ENCODE data around the gene IQSEC3.

The IQSEC3 gene

DNA sequence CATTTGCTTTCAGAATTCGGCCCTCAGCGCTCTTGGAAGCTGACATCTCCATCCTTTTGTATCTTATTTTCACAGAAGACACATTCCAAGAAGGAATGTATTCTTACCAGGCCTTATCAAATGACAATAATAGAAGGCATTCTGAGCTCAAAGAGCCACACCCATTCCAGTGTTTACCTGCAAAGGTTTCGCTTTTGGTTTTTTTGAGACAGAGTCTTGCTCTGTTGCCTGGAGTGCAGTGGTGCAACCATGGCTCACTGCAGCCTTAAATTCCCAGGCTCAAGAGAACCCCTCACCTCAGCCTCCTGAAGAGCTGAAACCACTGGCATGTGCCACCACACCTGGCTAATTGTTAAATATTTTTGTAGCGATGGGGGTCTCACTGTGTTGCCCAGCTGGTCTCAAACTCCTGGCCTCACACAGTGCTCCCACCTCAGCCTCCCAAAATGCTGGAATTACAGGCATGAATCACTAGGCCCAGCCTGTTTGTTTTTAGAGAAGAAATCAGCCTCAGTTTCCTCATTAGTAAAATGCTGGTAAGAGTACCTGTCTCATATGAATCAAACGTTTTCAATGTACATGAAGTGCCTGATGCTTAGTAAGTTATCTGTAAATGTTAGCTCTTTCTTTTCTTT is 78.2 kb downstream of the IQSEC3 start:
- no peak for DNase-seq

DNA sequence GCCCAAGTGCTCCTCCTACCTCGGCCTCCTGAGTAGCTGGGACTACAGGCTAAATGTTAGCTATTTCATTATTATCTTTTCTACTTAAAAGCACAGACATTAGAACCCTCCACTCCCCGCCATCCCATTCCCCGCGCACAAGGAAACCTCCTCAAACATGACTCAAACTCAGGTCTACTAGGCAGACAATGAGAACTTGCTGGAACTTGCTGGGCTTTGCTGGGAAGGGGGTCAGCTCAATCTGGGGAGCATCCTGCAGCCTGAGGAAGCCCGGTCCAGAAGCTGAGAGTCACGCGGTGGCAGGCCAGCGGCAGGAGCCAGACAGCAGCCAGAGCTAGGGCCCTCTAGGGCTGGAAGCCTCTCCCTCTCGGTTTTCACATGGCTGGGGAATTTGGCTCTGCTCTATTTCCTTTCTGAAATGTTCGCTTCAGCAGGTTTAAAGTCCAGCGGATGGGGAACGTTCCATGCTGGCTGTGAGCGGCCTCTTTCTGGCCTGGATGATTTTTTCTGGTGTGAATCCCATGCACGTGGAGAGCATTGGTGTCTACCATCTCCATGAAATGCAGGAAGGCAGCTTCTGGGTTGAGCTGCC is 78.9 kb downstream of the IQSEC3 start:
- no peak for DNase-seq

DNA sequence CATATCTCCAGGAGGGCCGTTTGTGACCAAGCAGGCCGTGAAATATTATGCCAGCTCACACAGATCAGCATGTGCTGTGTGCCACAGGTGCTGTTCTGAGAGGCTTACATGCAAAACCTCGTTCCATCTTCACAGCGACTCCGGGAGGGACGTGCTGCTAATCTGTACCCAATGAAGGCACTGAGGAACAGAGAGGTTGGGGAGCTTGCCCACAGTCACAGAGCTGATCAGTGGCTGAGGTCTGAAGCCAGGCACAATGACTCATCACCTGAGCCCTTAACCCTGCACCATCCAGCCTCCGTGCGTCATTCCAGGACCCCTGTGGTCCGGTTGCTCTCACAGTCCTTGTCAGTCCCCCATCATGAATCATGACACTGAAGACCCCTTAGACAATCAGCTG is 80.7 kb downstream of the IQSEC3 start:
- DNase-seq = no peak

DNA sequence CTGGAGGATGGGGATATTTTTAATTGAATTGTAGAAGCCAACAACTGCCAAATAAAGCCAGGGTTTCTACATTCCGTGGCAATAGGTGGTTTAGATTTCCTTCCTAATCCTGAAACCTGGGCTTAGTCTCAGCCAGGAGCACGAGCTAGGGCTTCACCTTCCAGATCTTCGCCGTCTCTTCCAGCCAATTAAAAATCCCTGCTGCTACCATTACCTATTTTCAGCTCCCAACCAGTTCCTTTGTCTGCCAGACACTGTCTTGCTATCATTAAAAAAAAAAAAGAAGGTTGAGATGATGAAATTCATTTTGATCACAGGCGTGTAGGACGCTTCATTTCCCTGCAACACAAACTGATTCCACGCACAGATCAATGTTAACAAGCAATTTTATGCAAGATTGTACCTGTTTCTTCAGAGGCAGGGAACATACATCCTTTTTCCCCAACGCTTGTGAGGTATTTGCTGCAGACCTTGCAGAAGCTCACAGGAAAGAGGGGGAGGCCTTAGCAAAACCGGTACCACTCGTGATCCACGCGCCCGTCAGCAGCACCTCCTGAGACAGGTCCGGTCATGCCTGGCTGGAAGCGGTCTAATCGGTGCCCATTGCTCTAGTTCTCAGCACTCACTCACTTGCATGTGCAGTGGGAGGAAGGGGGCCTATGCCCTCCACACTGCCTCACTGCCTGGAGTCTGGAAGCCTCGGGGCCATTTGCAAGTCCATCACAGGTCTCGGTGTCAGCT is 82.3 kb downstream of the IQSEC3 start:
- no peak for DNase-seq

DNA sequence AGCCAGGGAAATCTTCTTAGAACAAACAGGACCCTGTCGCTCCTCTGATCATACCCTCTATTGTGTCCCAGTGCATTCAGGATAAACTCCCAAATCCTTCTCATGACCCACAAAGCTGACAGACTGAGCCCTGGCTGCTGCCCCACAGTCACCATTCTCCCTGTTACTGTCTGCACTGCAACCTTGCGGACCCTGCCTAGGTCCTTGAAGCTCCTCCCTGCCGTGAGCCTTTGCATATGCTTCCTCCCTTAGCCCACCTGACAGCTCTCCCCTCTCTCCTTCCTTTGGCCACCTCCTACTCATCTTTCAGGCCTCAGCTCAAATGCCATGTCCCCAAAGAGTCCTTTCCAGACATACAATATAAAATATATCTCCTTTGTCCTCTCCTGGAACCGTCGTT is 85.0 kb downstream of the IQSEC3 start:
- DNase-seq = no peak

DNA sequence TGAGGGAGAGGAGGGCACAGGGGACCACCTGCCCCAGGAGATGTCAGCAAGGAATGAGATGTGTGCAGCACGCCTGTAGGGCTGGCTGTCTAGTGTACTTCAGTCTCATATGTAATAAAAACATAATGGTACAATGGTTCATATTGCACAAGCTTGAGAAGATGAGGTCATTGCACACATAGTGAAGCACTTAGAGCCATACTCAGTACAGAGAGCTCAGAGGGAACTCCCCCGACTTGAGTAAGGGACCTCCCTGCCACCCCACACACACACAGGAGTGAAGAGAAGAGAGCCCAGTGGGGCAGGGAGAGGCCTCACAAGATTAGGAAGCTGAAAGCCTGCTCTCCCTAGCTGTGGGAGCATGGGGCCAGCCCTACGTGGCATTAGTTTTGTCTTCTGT is 85.9 kb downstream of the IQSEC3 start:
- no peak for DNase-seq

DNA sequence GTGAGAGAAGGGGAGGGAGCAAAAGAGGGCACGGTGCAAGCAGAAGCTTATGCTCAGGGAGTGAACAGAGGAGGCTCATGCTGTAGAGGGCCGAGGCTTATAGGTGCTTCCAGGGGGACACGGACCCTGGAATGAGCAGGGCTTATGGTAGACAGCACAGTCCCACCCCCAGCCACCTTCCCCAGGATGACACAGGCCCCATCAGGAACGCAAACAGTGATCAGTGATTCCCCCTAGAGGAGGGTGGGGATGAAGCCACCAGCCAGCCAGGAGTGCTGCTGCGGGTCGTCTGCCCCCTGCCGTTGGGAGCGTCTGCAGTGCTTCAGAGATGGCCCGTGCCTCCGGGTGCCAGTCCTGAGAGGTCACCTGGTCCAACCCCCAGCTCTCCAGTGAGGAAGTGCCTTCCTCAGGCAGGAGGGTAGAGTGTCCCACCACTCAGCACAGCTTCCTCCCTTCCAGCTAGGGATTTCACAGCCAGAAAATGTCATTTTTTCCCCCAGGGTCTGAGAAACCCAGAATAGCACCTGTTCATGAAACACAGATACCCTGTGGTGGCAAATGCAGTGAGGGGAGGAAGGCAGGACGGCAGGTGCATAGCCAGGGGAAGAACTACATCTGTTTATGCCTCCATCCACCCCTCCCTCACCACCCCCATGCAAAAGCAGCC is 86.6 kb downstream of the IQSEC3 start:
- peak; percentile 53 for DNase-seq

DNA sequence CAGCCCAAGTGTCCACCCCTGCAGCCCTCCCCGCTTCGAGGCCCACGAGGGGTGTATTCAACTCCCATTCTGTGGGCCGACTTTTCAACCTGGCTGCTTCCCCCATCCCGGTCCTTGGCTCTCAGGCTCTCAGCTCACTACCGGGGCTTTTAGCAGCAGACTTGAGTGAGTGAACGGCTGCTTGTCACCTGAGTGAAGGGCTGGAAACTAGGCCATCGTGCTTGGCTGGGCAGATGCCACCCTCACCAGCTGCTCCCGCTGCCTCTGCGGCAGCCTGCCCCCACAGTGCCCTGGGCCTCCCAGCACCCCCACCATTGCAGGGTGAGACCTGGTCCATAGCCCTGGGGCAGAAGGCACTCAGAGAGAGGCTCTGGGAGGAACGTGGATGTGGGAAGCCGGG is 87.5 kb downstream of the IQSEC3 start:
- DNase-seq = no peak

DNA sequence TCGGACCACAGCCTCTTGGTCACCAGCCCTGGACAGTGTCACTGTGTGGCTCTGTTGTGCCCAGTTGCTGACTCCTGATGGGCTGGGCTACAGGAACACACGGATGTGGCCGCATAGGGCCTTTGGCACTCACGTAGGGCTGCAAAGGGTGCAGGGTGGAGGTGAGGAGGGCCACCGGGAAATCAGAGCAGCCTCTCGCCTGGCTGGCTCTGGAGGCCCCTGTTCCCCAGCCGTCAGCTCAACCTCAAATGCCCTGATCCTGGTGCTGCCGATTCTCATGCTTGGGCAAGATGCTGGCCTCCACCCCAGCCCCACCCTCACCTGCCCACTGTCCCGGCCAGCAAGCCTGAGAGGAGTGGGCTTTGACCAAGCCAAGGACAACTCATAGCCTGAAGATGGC is 88.4 kb downstream of the IQSEC3 start:
- no peak for DNase-seq

DNA sequence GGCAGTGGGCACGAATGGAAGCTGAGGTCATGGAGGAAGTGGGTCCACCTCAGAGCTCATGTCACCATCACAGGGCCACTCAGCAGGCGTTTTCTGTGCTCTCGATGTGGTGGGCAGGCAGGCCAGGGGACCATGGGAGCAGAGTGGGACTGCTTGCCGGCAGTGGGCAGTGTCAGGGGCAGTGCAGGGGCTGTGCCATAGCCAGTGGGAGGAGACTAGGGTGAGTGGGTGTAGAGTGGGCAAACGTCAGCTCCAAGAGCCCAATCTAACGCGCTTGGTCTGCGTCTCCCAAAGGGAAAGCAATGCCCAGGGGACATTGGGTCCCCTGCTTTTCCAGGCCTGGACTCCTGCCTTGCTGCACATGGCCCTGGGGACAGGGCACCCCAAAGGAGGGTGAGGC is 89.1 kb downstream of the IQSEC3 start:
- no peak for DNase-seq

DNA sequence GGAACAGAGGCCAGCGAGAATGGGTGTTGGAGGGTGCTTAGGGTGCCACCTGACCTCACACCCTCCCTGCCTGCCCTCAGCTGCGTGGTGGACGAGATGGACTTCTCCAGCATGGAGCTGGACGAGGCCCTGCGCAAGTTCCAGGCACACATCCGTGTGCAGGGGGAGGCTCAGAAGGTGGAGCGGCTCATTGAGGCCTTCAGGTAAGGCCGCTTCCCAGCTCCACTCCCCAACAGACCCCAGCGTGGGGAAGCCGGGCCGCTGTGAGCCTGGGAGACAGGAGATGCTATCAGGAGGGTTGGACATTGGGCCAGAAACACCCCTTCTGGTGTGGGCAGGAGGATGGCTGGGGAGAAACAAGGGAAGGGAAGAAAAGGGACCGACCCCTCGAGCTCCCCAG is 90.4 kb downstream of the IQSEC3 start:
- DNase-seq = no peak

DNA sequence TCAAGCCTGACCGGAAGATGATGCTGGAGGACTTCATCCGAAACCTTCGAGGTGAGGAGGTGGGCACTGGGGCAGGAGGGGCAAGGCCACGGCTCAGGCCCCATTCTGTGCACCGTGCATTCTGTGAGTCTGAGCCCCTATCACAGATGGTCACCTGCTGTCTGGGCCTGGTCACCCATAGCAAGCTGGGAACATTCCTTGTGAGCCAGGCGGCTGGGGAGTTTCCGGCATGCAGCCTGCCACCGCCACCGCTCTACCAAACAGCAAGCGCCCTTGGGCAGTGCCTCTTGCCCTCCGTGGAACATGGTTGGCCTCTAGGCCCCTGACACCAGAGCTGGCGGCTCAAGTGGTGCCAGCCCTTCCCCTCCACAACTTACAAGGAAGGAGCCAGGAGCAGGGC is 91.1 kb downstream of the IQSEC3 start:
- DNase-seq = no peak

DNA sequence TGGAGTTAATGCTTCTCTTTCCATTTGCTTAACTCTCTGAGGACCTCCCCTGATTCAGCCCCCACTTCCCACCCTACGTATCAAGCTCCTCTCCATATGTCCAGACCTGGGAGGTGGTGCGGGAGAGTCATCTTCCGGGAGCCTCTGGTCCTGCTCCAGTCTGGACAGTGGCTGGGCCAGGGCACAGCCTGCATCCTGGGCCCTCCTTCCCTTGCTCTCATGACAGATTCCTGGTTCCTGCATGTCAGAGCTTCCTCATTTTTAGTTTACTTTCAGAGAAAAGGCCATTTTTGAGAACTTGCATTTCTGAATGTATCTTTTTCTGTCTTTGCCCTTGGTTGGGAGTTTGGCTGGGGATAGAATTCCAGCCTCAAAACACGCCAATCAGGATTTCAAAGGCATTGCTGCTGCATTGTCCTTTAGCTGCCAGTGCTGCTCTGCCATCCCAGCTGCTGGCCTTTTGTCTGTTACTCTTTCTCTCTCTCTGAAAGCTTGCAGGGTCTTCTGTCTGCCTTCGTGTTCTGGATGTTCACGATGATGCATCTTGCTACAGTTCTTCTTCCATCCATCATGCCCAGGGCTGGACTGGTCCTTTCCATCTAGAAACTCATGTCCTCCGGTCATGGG is 92.7 kb downstream of the IQSEC3 start:
- no peak for DNase-seq

DNA sequence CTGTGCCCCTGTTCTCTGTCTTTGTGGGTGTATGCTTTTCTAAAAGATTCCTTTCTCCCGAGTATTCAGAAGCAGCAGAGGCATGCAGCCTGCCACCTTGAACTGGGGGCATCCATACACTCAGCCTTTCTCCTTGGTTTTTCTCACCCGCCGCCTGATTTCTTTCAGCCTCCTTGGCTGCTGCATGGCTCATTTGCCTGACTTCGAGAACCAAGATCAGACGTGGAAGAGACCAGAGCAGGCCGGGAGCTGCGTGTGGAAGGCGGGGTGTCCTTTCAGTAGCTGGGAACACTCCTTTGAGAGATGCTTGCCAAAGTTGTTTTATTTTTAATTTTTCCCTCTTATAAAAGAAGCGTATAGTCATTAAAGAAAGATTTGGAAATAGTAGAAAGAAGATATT is 94.3 kb downstream of the IQSEC3 start:
- no peak for DNase-seq

DNA sequence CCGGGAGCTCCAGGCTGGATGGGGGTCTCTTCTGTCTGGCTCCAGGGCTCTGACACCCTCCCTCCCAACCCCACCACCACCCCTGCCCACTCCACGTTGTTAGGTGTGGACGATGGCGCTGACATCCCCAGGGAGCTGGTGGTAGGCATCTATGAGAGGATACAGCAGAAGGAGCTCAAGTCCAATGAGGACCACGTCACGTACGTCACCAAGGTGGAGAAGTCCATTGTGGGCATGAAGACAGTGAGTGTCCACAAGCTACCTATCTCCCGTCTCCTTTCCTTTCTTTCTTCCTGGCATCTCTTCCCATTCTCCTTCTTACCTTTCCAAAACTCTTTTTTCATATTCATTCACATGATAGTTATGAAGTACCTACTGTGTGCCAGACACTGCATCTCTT is 95.3 kb downstream of the IQSEC3 start:
- no peak for DNase-seq

DNA sequence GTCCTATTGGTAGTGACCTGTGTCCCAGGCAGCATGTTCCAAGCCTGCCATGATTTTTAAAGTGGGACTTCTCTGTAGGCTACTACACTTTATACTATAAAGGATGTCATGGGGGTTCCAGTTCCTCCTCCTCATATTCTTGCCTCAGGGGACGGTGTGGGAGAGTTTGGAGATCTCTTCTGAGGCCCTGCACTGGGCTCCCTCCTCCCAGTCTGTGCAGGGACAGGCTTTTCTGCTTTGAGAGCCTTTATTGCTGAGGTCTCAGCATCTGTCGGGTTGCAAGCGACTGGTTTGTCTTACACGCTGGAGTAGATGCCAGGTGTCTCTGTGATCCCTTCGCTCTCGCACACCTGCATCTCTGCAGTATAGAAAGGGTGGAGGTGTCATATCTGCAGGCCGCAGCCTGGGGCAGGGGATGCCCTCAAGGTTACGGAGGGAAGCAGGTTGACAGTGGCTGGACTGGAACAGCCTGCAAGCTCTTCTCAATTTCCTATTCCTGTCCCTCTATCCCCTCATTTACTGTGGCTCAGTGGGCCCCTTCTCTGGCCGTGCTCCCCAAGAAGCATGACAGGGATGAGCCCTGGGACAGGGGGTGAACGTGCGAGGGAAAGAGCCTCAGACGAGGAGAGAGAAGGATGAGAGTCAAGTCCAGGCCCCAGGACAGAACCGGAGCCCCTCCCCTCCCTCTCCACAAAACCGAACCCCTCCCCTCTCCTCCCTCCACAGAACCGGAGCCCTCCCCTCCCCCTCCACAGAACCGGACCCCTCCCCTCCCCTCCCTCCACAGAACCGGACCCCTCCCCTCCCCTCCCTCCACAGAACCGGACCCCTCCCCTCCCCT is 96.1 kb downstream of the IQSEC3 start:
- no peak for DNase-seq

DNA sequence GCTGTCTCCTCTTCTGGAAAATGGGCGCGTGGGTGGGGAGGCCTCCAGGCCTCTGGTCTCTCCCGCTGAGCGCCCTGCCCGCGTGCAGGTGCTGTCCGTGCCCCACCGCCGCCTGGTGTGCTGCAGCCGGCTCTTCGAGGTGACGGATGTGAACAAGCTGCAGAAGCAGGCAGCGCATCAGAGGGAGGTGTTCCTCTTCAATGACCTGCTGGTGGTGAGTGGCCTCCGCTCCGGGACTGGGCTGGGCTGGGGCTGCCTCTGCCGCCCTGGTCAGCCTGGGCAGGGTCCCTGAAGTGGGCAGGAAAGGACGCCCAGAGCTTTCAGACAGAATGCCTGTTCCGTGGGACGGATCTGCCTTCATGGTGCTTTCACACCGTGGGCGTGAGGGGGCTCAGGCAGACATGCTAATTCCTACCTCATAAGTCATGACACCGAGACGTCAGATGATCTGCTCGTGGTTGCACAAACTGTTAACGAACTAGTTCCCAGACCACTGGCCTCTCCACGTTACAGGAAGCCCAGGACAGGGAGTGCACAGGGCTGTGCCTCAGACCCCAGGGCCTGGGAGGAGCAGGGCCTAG is 96.9 kb downstream of the IQSEC3 start:
- DNase-seq = no peak

DNA sequence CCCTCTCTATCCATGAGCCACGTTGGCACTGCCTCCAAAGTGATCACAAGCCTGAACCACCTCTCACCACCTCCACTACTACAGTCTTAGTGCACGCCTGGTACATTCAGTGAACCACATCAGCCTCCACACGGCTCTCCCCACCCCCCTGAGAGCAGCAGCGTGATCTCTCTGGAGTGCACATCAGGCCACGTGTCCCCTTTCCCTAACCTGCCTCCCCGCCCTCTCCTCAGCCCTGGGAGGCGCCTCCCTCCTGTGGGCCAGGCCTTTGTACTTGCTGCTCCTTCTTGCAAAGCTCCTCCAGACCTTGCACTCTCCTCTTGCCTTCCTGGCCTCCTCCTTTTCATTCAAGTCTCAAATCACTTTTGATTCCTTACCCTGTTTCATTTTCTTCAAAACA is 97.6 kb downstream of the IQSEC3 start:
- DNase-seq = no peak

DNA sequence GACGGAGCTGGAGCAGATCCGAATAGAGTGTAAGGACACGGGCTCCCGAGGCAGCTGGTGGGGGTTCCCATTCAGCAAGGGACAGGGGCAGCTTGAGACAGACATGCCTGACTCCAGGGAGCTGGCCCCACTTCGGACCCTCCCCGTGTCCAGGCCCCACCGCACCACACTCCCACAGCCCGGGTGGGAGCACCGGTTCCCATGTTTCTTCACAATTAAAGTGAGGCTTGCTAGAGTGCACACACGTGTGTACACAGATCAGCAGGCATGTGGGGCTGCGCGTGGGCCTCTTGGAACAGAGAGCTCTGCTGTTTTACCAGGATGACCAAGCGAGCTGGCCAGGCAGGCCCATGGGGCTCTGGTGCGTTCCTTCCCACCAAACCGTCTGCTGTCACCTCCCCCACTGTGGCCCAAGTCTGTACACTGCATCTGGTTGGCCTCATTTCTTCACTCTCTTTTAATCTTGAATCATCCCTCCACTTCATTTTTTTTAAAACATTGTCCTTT is 99.3 kb downstream of the IQSEC3 start:
- DNase-seq = no peak

DNA sequence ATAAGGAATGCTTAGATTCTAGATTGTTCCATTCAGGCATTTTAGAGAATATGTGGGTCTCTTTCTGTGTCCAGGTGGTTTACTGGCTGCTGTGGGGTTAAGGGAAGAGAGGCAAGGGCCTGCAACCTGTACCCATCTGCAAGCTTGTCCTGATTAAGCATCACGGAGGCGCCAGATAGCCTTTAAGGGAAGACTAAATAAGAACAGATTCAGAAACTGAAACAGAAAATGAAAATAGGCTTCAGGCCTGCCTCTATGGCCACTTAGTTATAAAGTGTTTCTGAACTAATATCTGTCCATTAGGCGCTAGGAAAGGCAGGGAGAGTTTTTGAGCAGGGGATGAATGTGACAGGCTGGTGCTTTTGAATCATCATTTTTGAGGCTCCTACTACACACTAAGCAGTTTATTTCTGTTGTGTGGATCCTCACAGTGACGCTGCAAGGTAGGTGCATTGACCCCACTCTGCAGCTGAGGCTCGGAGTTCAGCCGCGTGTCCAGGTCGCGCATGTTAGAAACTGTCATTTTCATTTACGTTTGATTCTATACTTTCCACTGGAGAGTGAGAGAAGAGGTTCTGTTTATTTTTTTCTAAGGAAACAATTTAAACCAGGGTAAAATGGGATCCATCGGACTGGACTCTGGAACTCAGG is 100.0 kb downstream of the IQSEC3 start:
- DNase-seq = no peak

DNA sequence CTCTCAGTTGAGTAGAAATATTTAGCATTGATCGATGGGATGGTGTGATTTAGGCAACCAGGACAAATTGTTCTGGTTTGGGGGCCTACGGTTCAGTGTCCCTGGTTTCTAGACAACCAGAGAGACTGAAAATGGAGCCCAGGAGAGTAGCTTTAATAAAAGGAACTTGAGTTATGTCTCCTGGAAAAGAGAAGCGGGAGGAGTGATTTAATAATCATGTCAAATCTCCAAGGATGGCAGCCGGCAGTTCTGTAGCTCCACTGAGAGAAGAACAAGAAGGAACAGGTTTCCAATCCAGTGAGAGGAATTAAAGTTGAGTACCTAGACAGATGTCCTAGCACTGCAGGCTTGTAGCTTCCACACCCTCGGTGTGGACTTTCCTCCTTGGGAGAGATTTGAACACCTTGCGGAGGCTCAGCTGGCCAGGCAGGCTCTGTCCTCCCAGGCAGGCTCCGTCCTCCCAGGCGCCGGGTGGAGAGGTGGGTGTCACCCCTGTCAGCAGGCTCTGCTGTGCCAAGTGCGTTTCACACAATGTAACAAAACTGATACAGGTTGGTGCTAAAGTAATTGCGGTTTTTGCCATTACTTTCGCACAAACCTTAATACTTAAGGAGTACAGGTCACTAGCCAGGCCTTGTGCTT is 101.5 kb downstream of the IQSEC3 start:
- no peak for DNase-seq
